ENCODE results near the gene RRAD.

The RRAD gene

GRCh38 chr16:66918803-66919568, 6.3 kb downstream of the RRAD start, which contains the start of gene CDH16:
Gene CDH16 (minus strand): TSS chr16:66918885. CDS start chr16:66918065, 820 bp downstream.
- no peak within 1 kb of the TSS for H3K27ac Mint-ChIP-seq
- H3K36me3 Mint-ChIP-seq: no peaks in the 10 kb centered on the region
- no peaks in the 10 kb centered on the region for H3K4me1 Mint-ChIP-seq (ENCODE audit: low read depth)
- peaks cover 12% of the 10 kb centered on the region for H3K27me3 Mint-ChIP-seq
- H3K9me3 Mint-ChIP-seq (ENCODE audit: low read depth): no peaks in the 10 kb centered on the region
- H3K4me3 Mint-ChIP-seq: no peak within 1 kb of the TSS

- Mint-ChIP-seq H3K9me3 (ENCODE audit: low read depth) (no peaks in the 10 kb centered on the region), H3K36me3 (no peaks in the 10 kb centered on the region), H3K27me3 (peaks cover 7% of the 10 kb centered on the region), H3K4me1 (ENCODE audit: low read depth) (no peaks in the 10 kb centered on the region), H3K27ac (no peak overlapping the region), H3K4me3 (no peak overlapping the region)
These were observed 7.0 kb downstream of the RRAD start for GRCh38 chr16:66918355-66918754.

- Mint-ChIP-seq H3K4me1 (ENCODE audit: low read depth) (no peaks in the 10 kb centered on the region), H3K27me3 (peaks cover 5% of the 10 kb centered on the region), H3K4me3 (no peak overlapping the region), H3K27ac (no peak overlapping the region), H3K36me3 (no peaks in the 10 kb centered on the region), H3K9me3 (ENCODE audit: low read depth) (no peaks in the 10 kb centered on the region)
These were observed 7.6 kb downstream of the RRAD start for GRCh38 chr16:66917741-66918140.

GRCh38 chr16:66916518-66916917, 8.8 kb downstream of the RRAD start:
- Mint-ChIP-seq H3K36me3 (no peaks in the 10 kb centered on the region), H3K4me3 (no peak overlapping the region), H3K4me1 (ENCODE audit: low read depth) (no peaks in the 10 kb centered on the region), H3K27ac (no peak overlapping the region), H3K9me3 (ENCODE audit: low read depth) (no peaks in the 10 kb centered on the region), H3K27me3 (peaks cover 5% of the 10 kb centered on the region)

- Mint-ChIP-seq H3K27ac (no peak overlapping the region), H3K27me3 (peaks cover 3% of the 10 kb centered on the region), H3K9me3 (ENCODE audit: low read depth) (no peaks in the 10 kb centered on the region)
These were observed 10.3 kb downstream of the RRAD start for GRCh38 chr16:66915041-66915440.

GRCh38 chr16:66914541-66914940, 10.8 kb downstream of the RRAD start:
- Mint-ChIP-seq H3K36me3 (no peaks in the 10 kb centered on the region), H3K9me3 (ENCODE audit: low read depth) (no peaks in the 10 kb centered on the region), H3K4me3 (no peak overlapping the region), H3K27me3 (peaks cover 3% of the 10 kb centered on the region), H3K4me1 (ENCODE audit: low read depth) (no peaks in the 10 kb centered on the region), H3K27ac (no peak overlapping the region)

More at GRCh38 chr16:66915041-66915440, 10.3 kb downstream of the RRAD start:
- Mint-ChIP-seq H3K4me3 (no peak overlapping the region), H3K36me3 (no peaks in the 10 kb centered on the region), H3K4me1 (ENCODE audit: low read depth) (no peaks in the 10 kb centered on the region)

GRCh38 chr16:66913711-66914110, 11.6 kb downstream of the RRAD start:
- H3K27me3 Mint-ChIP-seq: no peaks in the 10 kb centered on the region
- H3K4me1 Mint-ChIP-seq (ENCODE audit: low read depth): no peaks in the 10 kb centered on the region
- no peaks in the 10 kb centered on the region for H3K9me3 Mint-ChIP-seq (ENCODE audit: low read depth)
- H3K36me3 Mint-ChIP-seq: no peaks in the 10 kb centered on the region
- no peak overlapping the region for H3K27ac Mint-ChIP-seq
- H3K4me3 Mint-ChIP-seq: no peak overlapping the region

- Mint-ChIP-seq H3K27ac (no peak overlapping the region), H3K9me3 (ENCODE audit: low read depth) (no peaks in the 10 kb centered on the region), H3K36me3 (no peaks in the 10 kb centered on the region), H3K4me3 (no peak overlapping the region), H3K27me3 (no peaks in the 10 kb centered on the region), H3K4me1 (ENCODE audit: low read depth) (no peaks in the 10 kb centered on the region)
These were observed 12.3 kb downstream of the RRAD start for GRCh38 chr16:66913081-66913480.

- Mint-ChIP-seq H3K36me3 (no peaks in the 10 kb centered on the region), H3K4me1 (ENCODE audit: low read depth) (no peaks in the 10 kb centered on the region), H3K27me3 (no peaks in the 10 kb centered on the region), H3K9me3 (ENCODE audit: low read depth) (no peaks in the 10 kb centered on the region), H3K27ac (no peak overlapping the region), H3K4me3 (no peak overlapping the region)
These were observed 13.5 kb downstream of the RRAD start for GRCh38 chr16:66911801-66912200.

- Mint-ChIP-seq H3K27ac (no peak overlapping the region), H3K4me3 (no peak overlapping the region), H3K27me3 (no peaks in the 10 kb centered on the region), H3K36me3 (no peaks in the 10 kb centered on the region), H3K9me3 (ENCODE audit: low read depth) (no peaks in the 10 kb centered on the region), H3K4me1 (ENCODE audit: low read depth) (peaks cover 4% of the 10 kb centered on the region)
These were observed 14.2 kb downstream of the RRAD start for GRCh38 chr16:66911112-66911511.

GRCh38 chr16:66910175-66910940, 15.0 kb downstream of the RRAD start:
- Mint-ChIP-seq H3K27me3 (no peaks in the 10 kb centered on the region), H3K9me3 (ENCODE audit: low read depth) (no peaks in the 10 kb centered on the region), H3K36me3 (no peaks in the 10 kb centered on the region), H3K4me3 (no peak overlapping the region), H3K4me1 (ENCODE audit: low read depth) (peaks cover 8% of the 10 kb centered on the region), H3K27ac (no peak overlapping the region)

GRCh38 chr16:66908762-66909559, 16.4 kb downstream of the RRAD start:
- H3K36me3 Mint-ChIP-seq: no peaks in the 10 kb centered on the region
- no peak overlapping the region for H3K27ac Mint-ChIP-seq

GRCh38 chr16:66908116-66908515, 17.2 kb downstream of the RRAD start:
- Mint-ChIP-seq H3K9me3 (ENCODE audit: low read depth) (no peaks in the 10 kb centered on the region), H3K27me3 (no peaks in the 10 kb centered on the region), H3K36me3 (no peaks in the 10 kb centered on the region), H3K4me1 (ENCODE audit: low read depth) (peaks cover 8% of the 10 kb centered on the region), H3K27ac (no peak overlapping the region), H3K4me3 (no peak overlapping the region)

More at GRCh38 chr16:66908762-66909559, 16.4 kb downstream of the RRAD start:
- H3K4me1 Mint-ChIP-seq (ENCODE audit: low read depth): peaks cover 8% of the 10 kb centered on the region
- no peaks in the 10 kb centered on the region for H3K27me3 Mint-ChIP-seq
- no peak overlapping the region for H3K4me3 Mint-ChIP-seq
- no peaks in the 10 kb centered on the region for H3K9me3 Mint-ChIP-seq (ENCODE audit: low read depth)

GRCh38 chr16:66906916-66907836, 18.2 kb downstream of the RRAD start:
- Mint-ChIP-seq H3K4me1 (ENCODE audit: low read depth) (peaks cover 8% of the 10 kb centered on the region), H3K27ac (no peak overlapping the region), H3K4me3 (no peak overlapping the region), H3K27me3 (no peaks in the 10 kb centered on the region), H3K36me3 (no peaks in the 10 kb centered on the region), H3K9me3 (ENCODE audit: low read depth) (no peaks in the 10 kb centered on the region)
